GM12892 (cell line): ENCODE data around the gene NTRK3.

ENCODE experiments used
- POLR2AphosphoS5 ChIP-seq: IDR thresholded peaks from 2 replicates; pipeline ENCODE4 v1.6.1; 2011; ENCODE audit warnings: low read depth, low read length, control low read depth
- TAF1 ChIP-seq: IDR thresholded peaks from 2 replicates; pipeline ENCODE4 v1.6.1; 2011; ENCODE audit warnings: low read depth, mild to moderate bottlenecking, control low read depth, low read length, borderline replicate concordance

- no peak for TF ChIP-seq POLR2AphosphoS5
- no peak for TF ChIP-seq TAF1
Observed at GRCh38 chr15:88301311-88301710, 44.8 kb upstream of the NTRK3 start.
